ENCODE results near the gene RAI2. TPM values are rescaled to one million over a fixed set of nuclear protein-coding genes. Genes with fewer than 3 reads are reported as not detected.

Gene RAI2
- total RNA-seq, 1 donor from 2014 or later, result 32.1 TPM

DNA sequence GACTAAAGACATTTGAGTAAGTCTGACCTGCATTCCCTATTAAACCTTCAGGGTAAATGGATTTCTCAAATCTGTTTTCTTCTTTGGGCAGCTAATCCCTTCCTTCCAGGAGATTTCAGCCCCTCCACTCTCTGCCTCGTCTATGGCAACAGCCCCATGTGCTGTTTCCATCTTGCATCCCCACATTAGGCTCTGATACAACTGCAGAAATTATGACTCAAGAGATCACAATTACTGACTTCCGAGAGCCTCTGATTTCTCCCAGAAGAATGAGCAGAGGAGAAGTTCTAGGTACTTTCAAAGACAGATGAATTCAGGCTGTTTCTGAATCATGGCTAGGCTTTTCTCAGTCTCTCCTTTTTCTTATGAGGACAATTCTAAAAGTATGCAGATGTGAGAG, 38.7 kb downstream of the RAI2 start:
- Histone ChIP-seq H3K27ac (no peak overlapping the region), H3K4me3 (no peak overlapping the region), H3K36me3 (no peaks in the 10 kb centered on the region), H3K27me3 (no peaks in the 10 kb centered on the region), H3K9me3 (no peaks in the 10 kb centered on the region), H3K4me1 (no peaks in the 10 kb centered on the region)
- DNase-seq, result no peak
- intact Hi-C loops (cut with DNase I), result no loop called here
- TF ChIP-seq, protein P1, sequence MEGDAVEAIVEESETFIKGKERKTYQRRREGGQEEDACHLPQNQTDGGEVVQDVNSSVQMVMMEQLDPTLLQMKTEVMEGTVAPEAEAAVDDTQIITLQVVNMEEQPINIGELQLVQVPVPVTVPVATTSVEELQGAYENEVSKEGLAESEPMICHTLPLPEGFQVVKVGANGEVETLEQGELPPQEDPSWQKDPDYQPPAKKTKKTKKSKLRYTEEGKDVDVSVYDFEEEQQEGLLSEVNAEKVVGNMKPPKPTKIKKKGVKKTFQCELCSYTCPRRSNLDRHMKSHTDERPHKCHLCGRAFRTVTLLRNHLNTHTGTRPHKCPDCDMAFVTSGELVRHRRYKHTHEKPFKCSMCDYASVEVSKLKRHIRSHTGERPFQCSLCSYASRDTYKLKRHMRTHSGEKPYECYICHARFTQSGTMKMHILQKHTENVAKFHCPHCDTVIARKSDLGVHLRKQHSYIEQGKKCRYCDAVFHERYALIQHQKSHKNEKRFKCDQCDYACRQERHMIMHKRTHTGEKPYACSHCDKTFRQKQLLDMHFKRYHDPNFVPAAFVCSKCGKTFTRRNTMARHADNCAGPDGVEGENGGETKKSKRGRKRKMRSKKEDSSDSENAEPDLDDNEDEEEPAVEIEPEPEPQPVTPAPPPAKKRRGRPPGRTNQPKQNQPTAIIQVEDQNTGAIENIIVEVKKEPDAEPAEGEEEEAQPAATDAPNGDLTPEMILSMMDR (IDR thresholded peaks at IDR 0.05), result no peak
- ATAC-seq, result no peak

DNA sequence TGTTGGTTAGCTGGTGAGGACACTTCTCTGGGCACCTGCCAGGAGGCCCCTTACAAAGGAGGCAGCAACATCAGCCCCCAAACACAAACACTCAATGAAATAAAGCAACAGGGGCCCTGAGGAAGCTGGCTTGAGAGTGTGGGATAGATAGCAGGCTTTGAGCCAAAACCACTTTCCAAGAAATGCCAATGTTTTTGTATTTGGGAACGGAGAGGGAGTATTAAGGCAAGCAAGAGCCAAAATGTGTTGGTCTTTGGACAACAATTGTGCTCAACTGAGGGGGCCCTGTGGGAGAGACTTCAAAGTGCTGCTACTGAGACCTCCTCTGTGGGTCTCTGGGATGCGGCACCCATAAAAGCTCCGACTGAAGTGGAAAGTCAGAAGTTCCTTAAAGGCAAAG, 41.0 kb downstream of the RAI2 start:
- TF ChIP-seq, protein P1 (IDR thresholded peaks at IDR 0.05), result no peak
- Histone ChIP-seq H3K4me3 (no peak overlapping the region), H3K36me3 (no peaks in the 10 kb centered on the region), H3K4me1 (no peaks in the 10 kb centered on the region), H3K27me3 (no peaks in the 10 kb centered on the region), H3K27ac (no peak overlapping the region), H3K9me3 (no peaks in the 10 kb centered on the region)
- DNase-seq (no peak), ATAC-seq (no peak)
- intact Hi-C loops (cut with DNase I), result no loop called here

DNA sequence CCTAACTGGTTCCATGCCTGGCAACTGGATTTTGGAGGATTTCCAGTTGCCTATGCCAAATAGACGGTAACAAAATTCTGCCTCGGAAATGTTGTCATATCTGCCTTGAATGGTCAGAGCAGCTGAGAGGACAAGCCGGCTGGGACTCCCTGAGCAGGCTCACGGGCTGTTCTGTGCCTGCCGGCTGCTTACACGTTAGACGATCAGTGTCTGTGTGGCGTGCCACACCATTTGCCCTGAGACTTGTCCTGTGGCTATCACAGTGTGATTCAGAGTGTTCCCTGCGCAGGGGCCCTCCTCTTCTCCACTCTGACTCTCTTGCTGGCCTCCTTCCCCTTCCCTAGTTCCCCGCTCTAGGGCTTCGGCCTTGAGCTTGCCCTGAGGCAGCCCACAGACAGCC, 42.4 kb downstream of the RAI2 start:
- ATAC-seq (no peak), DNase-seq (no peak)
- Histone ChIP-seq H3K36me3 (no peaks in the 10 kb centered on the region), H3K27ac (no peak overlapping the region), H3K4me1 (peaks cover 2% of the 10 kb centered on the region), H3K9me3 (no peaks in the 10 kb centered on the region), H3K27me3 (no peaks in the 10 kb centered on the region), H3K4me3 (no peak overlapping the region)
- intact Hi-C loops (cut with DNase I), result no loop called here
- TF ChIP-seq, protein P1 (IDR thresholded peaks at IDR 0.05), result no peak

DNA sequence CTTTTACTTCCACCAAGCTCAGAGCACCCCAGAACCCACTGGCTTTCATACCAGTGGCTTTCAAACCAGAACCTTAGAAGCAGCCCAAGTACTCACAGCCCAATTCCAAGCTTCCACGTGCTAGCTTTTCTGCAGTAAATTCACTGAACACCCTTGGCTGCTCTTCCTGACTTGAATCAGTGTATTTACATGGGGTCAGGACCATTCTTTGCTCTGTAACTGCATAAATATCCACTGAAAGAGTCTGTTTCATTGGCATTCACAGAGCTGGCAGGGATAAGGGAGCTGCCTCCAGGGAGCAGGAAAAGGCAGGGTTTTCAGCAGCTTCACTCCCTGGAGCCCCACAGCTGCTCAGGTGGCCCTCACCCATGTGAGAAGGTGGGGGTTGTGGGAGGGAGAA, 43.8 kb downstream of the RAI2 start:
- no peak for DNase-seq
- no peaks in the 10 kb centered on the region for H3K27me3 ChIP-seq
- no peak overlapping the region for H3K27ac ChIP-seq
- no peaks in the 10 kb centered on the region for H3K9me3 ChIP-seq
- H3K4me3 ChIP-seq, result no peak overlapping the region
- TF ChIP-seq, protein P1 (IDR thresholded peaks at IDR 0.05), result no peak
- no peaks in the 10 kb centered on the region for H3K36me3 ChIP-seq
- H3K4me1 ChIP-seq, result peaks cover 2% of the 10 kb centered on the region
- ATAC-seq, result no peak
- intact Hi-C loops (cut with DNase I), result no loop called here

DNA sequence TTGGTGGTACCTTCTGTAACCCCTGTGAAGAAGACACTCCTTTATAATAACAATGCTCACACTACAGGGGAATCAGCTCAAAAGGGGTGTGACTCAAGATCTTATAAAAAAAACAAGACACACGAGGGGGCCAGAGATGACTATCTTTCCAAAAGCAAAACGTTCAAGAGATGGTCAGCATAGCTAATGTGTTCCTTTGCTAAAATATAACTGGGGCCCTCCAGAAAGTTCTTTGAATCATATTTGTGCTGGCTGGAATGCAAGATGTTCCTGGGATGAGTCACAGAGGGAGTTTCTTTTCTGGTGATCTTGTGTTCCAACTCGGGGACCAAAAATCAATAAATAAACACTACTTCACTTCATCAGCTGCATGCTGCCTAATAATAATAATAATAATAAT, 46.5 kb downstream of the RAI2 start:
- DNase-seq, result no peak
- Histone ChIP-seq H3K36me3 (no peaks in the 10 kb centered on the region), H3K27me3 (no peaks in the 10 kb centered on the region), H3K27ac (no peak overlapping the region), H3K4me3 (no peak overlapping the region), H3K9me3 (no peaks in the 10 kb centered on the region), H3K4me1 (peaks cover 2% of the 10 kb centered on the region)
- TF ChIP-seq, protein P1 (IDR thresholded peaks at IDR 0.05), result no peak
- ATAC-seq, result no peak
- intact Hi-C loops (cut with DNase I), result no loop called here

DNA sequence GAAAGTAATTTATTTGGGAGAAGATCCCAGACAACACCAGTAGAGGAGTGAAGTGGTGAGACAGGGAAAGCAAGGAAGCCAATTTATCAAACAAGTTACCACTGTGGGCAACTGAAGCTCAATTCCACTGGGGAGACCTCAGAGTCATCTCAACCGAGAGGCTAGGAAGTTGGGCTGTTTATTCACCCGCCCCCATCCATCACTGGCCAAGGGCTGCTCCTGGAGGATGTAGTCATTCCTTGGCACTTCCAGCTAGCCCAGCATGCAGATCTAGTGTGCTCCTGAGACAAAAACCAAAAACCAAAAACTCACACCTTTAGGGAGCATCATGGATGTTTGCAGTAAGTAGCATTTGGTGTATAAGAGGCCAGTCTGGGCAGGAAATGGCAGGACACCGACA, 47.0 kb downstream of the RAI2 start:
- Histone ChIP-seq H3K27ac (no peak overlapping the region), H3K27me3 (no peaks in the 10 kb centered on the region), H3K9me3 (no peaks in the 10 kb centered on the region), H3K4me1 (peaks cover 2% of the 10 kb centered on the region), H3K36me3 (no peaks in the 10 kb centered on the region), H3K4me3 (no peak overlapping the region)
- ATAC-seq, result no peak
- TF ChIP-seq, protein P1 (IDR thresholded peaks at IDR 0.05), result no peak
- no peak for DNase-seq
- intact Hi-C loops (cut with DNase I), result no loop called here

Measured in upper lobe of right lung (tissue), 1 donor.